Activated CD8-positive, alpha-beta T cell treated with anti-CD3 and anti-CD28 coated beads for 36 hours (primary cell): ENCODE results near the gene SLC35G6. TPM values are rescaled to one million over a fixed set of nuclear protein-coding genes. Genes with fewer than 3 reads are reported as not detected.

Experiments used
- ATAC-seq: fragments of 200-7000 bp; cut with Tn5 transposase; one replicate; pipeline ENCODE4 v1.10.0; 2021; ENCODE audit warnings: mild to moderate bottlenecking, moderate library complexity
- CTCF ChIA-PET: fragments of 350-600 bp; sonication (Branson Sonifier 250); formaldehyde crosslinking; loops from one replicate; lab custom pipeline; 2021; ENCODE audit warnings: antibody characterized with exemption; lab: Charles Lee
- POLR2A ChIA-PET: fragments of 350-600 bp; sonication (Branson Sonifier 250); formaldehyde crosslinking; loops from one replicate; lab custom pipeline; 2021; ENCODE audit warnings: antibody characterized with exemption; lab: Charles Lee
- DNase-seq: peaks from one replicate; pipeline ENCODE4 v3.0.0-alpha.2; 2020
- H3K27ac Mint-ChIP-seq: one replicate; pipeline ENCODE4 v1.8.0; 2021; ENCODE audit warnings: mild to moderate bottlenecking, mixed read lengths
- H3K27me3 Mint-ChIP-seq: one replicate; pipeline ENCODE4 v1.8.0; 2021; ENCODE audit warnings: mixed read lengths
- H3K36me3 Mint-ChIP-seq: one replicate; pipeline ENCODE4 v1.8.0; 2021; ENCODE audit warnings: low read depth, mixed read lengths
- H3K4me1 Mint-ChIP-seq: one replicate; pipeline ENCODE4 v1.8.0; 2021; ENCODE audit warnings: low read depth, mixed read lengths
- H3K4me3 Mint-ChIP-seq: one replicate; pipeline ENCODE4 v1.8.0; 2021; ENCODE audit warnings: mild to moderate bottlenecking, moderate library complexity, mixed read lengths
- H3K9me3 Mint-ChIP-seq: one replicate; pipeline ENCODE4 v1.8.0; 2021; ENCODE audit warnings: mixed read lengths
- CTCF ChIP-seq: fragments of 200-600 bp; IDR thresholded peaks from one replicate; pipeline ENCODE4 v1.8.0; 2022; ENCODE audit warnings: antibody characterized with exemption, mild to moderate bottlenecking
- intact Hi-C: fragments of 100-400 bp; cut with micrococcal nuclease; formaldehyde crosslinking; loops from one replicate; pipeline ENCODE4 v1.10.0; 2022
- total RNA-seq, 2 experiments: library from RNA; stranded (reverse); gene quantifications; one replicate each; pipeline ENCODE4 v1.2.3, GENCODE V29; 2021

The SLC35G6 gene
- total RNA-seq, 2 experiments from 2014 or later = not detected

DNA sequence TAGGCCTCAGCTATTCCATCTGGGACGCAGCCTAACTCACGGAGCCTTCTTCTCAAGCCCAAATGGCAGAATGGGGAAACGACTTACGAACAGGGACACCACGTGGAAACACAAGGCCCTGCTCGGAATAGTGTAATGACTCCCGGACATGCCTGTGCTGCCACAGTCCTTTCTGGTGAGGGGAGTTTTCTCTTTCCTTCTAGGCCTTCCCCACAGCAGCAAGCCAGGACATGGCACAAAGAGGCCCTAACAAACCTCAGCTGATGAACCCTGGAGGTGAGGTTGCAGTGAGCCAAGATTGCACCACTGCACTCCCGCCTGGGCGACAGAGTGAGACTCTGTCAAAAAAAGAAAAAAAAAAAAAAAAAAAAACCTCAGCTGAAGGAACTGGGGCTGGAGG lies 17.2 kb upstream of the SLC35G6 start:
- ChIA-PET POLR2A (interaction anchor here (1.0 to 16.3 kb wide), 3 partner anchors 9 to 20 kb away, joined by 3 to 122 read pairs (median 9); partner anchors contain the start of gene ZBTB4), CTCF (no interaction called here)
- Mint-ChIP-seq H3K9me3 (no peaks in the 10 kb centered on the region), H3K4me3 (no peak overlapping the region), H3K36me3 (peaks cover 18% of the 10 kb centered on the region), H3K27ac (no peak overlapping the region), H3K27me3 (no peaks in the 10 kb centered on the region), H3K4me1 (peaks cover 20% of the 10 kb centered on the region)
- TF ChIP-seq CTCF = no peak
- no peak for ATAC-seq
- intact Hi-C loops = no loop called here
- no peak for DNase-seq

GRCh38 chr17:7465597-7466275 lies 15.5 kb upstream of the SLC35G6 start:
- peaks cover 16% of the 10 kb centered on the region for H3K36me3 Mint-ChIP-seq
- TF ChIP-seq CTCF = no peak
- no peak overlapping the region for H3K27ac Mint-ChIP-seq
- no peaks in the 10 kb centered on the region for H3K27me3 Mint-ChIP-seq
- H3K4me1 Mint-ChIP-seq = peaks cover 22% of the 10 kb centered on the region
- H3K4me3 Mint-ChIP-seq = no peak overlapping the region
- DNase-seq (no peak), ATAC-seq (no peak)
- POLR2A ChIA-PET = interaction anchor here (16.3 kb wide), 1 partner anchor 11 kb away, joined by 122 read pairs; the partner anchor contains the start of gene ZBTB4
- intact Hi-C loops = no loop called here
- CTCF ChIA-PET = interaction anchor here (2.2 kb wide), 1 partner anchor 10 kb away, joined by 8 read pairs; no protein-coding TSS in a partner anchor
- H3K9me3 Mint-ChIP-seq = no peaks in the 10 kb centered on the region

DNA sequence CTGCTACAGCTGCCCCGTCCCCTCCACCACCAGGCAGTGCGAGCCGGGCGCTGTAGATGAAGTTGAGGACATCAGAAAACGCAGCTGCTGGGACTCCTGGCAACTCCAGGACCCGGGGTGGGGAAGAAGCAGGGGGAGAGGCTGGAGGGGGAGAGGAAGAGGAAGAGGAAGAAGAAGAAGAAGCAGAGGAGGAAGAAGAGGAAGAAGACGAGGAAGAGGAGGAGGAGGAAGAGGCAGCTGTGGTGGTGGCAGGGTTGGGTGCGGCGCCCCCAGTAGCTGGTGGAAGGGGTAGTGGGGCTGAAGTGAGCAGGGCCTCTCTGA lies 15.0 kb upstream of the SLC35G6 start:
- DNase-seq = no peak
- TF ChIP-seq CTCF = no peak
- intact Hi-C loops = no loop called here
- peak overlapping the region; percentile 83 for H3K27ac Mint-ChIP-seq
- POLR2A ChIA-PET = interaction anchor here (0.6 to 16.3 kb wide), 3 partner anchors 11 to 20 kb away, joined by 4 to 122 read pairs (median 5); partner anchors contain the start of gene ZBTB4
- H3K9me3 Mint-ChIP-seq = no peaks in the 10 kb centered on the region
- peaks cover 24% of the 10 kb centered on the region for H3K4me1 Mint-ChIP-seq
- CTCF ChIA-PET = interaction anchor here (2.2 kb wide), 1 partner anchor 10 kb away, joined by 8 read pairs; no protein-coding TSS in a partner anchor
- ATAC-seq = no peak
- H3K36me3 Mint-ChIP-seq = peaks cover 15% of the 10 kb centered on the region
- no peaks in the 10 kb centered on the region for H3K27me3 Mint-ChIP-seq
- no peak overlapping the region for H3K4me3 Mint-ChIP-seq

GRCh38 chr17:7466639-7467341 lies 14.5 kb upstream of the SLC35G6 start:
- no peak for DNase-seq
- Mint-ChIP-seq H3K4me1 (peaks cover 28% of the 10 kb centered on the region), H3K36me3 (peaks cover 13% of the 10 kb centered on the region), H3K9me3 (no peaks in the 10 kb centered on the region), H3K4me3 (no peak overlapping the region), H3K27ac (peak overlapping the region; percentile 83), H3K27me3 (no peaks in the 10 kb centered on the region)
- TF ChIP-seq CTCF = no peak
- CTCF ChIA-PET = interaction anchor here (1.3 to 2.2 kb wide), 4 partner anchors 9 to 111 kb away, joined by 3 to 8 read pairs (median 6); no protein-coding TSS in a partner anchor
- POLR2A ChIA-PET = interaction anchor here (0.6 to 16.3 kb wide), 4 partner anchors 9 to 21 kb away, joined by 4 to 122 read pairs (median 5); partner anchors contain the start of gene ZBTB4
- intact Hi-C loops = no loop called here
- peak; percentile 8 for ATAC-seq
